K562 treated with DMSO at 1 percent for 24 hours (cell line): ENCODE results near the gene DACH1. TPM values are rescaled to one million over a fixed set of nuclear protein-coding genes. Genes with fewer than 3 reads are reported as not detected.

ENCODE experiments used
- total RNA-seq: library from RNA; unstranded; fragments of 300-600 nt; gene quantifications from 2 replicates; pipeline ENCODE4 v1.2.3, GENCODE V29; 2022; ENCODE audit warnings: low read depth; ENCODE audit not compliant: insufficient read depth

Gene DACH1
- 0.07 and 0.19 TPM in 2 replicates for total RNA-seq

GRCh38 chr13:71867131-71867814 is at the start of gene DACH1:
Gene DACH1 (minus strand): TSS chr13:71867204.

